ENCODE data around the gene USF2. TPM values are rescaled to one million over a fixed set of nuclear protein-coding genes. Genes with fewer than 3 reads are reported as not detected.

USF2 gene
- total RNA-seq, 3 donors from 2014 or later, result 94.5 to 131 (median 116) TPM

DNA sequence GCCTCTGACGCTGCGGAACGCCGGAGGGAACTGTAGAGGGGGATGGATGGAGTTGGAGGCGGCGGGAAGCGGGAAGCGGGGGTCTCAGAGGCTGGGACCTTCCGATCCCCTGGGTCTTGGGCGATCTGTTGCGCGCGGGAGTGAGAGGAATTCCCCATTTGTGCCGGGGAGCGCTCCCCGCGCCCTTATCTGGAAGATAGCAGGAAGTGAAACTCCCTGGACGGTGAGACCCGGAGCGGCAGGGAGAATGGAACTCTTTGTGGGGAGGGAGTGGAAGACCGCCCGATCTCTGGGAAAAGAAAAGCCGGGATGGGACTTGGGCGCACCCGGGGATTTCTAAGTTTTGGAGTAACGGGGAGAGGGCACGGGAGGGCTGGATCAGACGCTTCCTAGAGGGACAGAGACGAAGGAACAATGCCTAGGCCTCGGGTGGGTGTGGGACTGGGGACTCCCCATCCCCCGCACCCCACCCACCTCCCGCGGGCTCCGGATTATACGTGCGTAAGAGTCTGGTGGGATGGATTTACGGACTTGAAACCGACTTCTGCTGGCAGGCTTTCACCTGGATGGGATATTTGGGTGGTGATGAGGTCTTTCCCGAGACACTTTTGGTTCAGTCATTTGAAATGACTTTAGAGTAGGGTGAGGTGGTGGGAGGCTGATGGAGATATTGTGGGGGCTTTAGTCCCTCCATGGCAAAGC, 19.5 kb upstream of the USF2 start:
- Histone ChIP-seq H3K9me3 (no peaks in the 10 kb centered on the region), H3K4me3 (peak overlapping the region; percentile 77), H3K36me3 (ENCODE audit: low read depth) (no peaks in the 10 kb centered on the region), H3K4me1 (ENCODE audit: low read depth) (peaks cover 20% of the 10 kb centered on the region)
- intact Hi-C loops (cut with DNase I, micrococcal nuclease), result loop anchor here in 1 of 2 donors (5.0 kb wide), 1 partner anchor 398 kb away; the partner anchor contains the start of gene COX6B1
- TF ChIP-seq, protein P1, sequence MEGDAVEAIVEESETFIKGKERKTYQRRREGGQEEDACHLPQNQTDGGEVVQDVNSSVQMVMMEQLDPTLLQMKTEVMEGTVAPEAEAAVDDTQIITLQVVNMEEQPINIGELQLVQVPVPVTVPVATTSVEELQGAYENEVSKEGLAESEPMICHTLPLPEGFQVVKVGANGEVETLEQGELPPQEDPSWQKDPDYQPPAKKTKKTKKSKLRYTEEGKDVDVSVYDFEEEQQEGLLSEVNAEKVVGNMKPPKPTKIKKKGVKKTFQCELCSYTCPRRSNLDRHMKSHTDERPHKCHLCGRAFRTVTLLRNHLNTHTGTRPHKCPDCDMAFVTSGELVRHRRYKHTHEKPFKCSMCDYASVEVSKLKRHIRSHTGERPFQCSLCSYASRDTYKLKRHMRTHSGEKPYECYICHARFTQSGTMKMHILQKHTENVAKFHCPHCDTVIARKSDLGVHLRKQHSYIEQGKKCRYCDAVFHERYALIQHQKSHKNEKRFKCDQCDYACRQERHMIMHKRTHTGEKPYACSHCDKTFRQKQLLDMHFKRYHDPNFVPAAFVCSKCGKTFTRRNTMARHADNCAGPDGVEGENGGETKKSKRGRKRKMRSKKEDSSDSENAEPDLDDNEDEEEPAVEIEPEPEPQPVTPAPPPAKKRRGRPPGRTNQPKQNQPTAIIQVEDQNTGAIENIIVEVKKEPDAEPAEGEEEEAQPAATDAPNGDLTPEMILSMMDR (IDR thresholded peaks at IDR 0.05), result no peak
- DNase-seq (peak in 2 of 3 donors; percentile 55), ATAC-seq (peak; percentile 5)

DNA sequence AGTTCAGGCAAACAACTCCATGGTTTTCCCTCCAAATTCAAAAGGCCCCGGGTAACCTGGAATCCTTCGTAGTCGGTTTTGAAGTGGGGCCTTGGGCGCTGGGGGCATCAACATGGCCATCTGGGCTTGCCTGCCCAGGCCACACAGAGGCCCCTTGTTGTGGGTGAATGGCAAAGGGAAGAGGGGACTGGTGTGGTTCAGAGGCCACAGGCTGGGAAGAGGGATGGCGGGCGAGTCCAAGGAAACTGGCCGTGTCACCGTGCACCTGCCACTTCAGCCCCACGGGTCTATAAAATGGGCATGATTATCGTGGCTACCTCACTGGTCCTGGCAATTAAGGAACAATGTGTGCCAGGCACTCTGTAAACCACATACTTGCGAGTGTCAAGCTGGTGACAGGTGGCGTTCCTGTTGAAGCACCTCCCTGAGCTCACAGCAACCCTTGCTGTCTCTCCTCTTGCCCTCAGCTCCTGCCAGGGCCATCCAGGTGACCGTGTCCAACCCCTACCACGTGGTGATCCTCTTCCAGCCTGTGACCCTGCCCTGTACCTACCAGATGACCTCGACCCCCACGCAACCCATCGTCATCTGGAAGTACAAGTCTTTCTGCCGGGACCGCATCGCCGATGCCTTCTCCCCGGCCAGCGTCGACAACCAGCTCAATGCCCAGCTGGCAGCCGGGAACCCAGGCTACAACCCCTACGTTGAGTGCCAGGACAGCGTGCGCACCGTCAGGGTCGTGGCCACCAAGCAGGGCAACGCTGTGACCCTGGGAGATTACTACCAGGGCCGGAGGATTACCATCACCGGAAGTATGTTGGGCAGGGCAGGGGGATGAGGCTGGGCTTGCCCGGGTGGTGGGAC, 18.7 kb upstream of the USF2 start:
- peaks cover 20% of the 10 kb centered on the region for H3K4me1 ChIP-seq (ENCODE audit: low read depth)
- ATAC-seq (no peak), DNase-seq (no peak)
- TF ChIP-seq, protein P1 (IDR thresholded peaks at IDR 0.05), result no peak
- intact Hi-C loops (cut with DNase I, micrococcal nuclease), result loop anchor here in 1 of 2 donors (5.0 kb wide), 1 partner anchor 397 kb away; the partner anchor contains the start of gene COX6B1
- no peaks in the 10 kb centered on the region for H3K36me3 ChIP-seq (ENCODE audit: low read depth)
- peak overlapping the region; percentile 77 for H3K4me3 ChIP-seq
- no peaks in the 10 kb centered on the region for H3K9me3 ChIP-seq

DNA sequence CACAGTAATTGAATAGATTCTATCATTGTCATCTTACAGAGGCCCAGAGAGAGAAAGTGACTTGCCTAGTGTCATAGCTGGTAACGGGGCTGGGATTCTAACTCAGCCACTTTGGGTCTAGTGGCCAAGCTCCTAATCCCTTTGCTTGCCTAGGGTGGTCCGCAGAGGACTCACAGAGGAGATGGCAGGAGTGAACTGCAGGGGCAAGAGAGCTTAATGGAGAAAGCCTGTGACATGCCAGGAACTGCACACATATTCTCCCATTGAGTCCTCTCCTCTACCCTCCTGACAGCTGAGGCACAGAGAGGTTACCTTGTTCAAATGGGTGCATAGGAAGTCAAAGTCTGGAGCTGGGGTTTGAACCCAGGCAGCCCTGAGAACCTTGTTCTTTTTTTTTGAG, 17.3 kb upstream of the USF2 start:
- no peaks in the 10 kb centered on the region for H3K36me3 ChIP-seq (ENCODE audit: low read depth)
- TF ChIP-seq, protein P1 (IDR thresholded peaks at IDR 0.05), result no peak
- intact Hi-C loops (cut with DNase I, micrococcal nuclease), result no loop called here

GRCh38 chr19:35253316-35254286, 15.2 kb upstream of the USF2 start:
- ATAC-seq, result no peak
- peaks cover 10% of the 10 kb centered on the region for H3K4me1 ChIP-seq (ENCODE audit: low read depth)
- TF ChIP-seq, protein P1 (IDR thresholded peaks at IDR 0.05), result no peak

More for the DNA sequence above, 17.3 kb upstream of the USF2 start:
- DNase-seq, result no peak
- Histone ChIP-seq H3K9me3 (no peaks in the 10 kb centered on the region), H3K4me3 (no peak overlapping the region), H3K4me1 (ENCODE audit: low read depth) (peaks cover 20% of the 10 kb centered on the region)
- ATAC-seq, result no peak

More at GRCh38 chr19:35253316-35254286, 15.2 kb upstream of the USF2 start:
- Histone ChIP-seq H3K4me3 (no peak overlapping the region), H3K9me3 (no peaks in the 10 kb centered on the region), H3K36me3 (ENCODE audit: low read depth) (no peaks in the 10 kb centered on the region)
- DNase-seq, result no peak
- intact Hi-C loops (cut with DNase I, micrococcal nuclease), result no loop called here

All from mucosa of descending colon (tissue), 3 donors.